Epithelial cell of proximal tubule (primary cell): ENCODE data around the gene DHRS7C. TPM values are rescaled to one million over a fixed set of nuclear protein-coding genes. Genes with fewer than 3 reads are reported as not detected.
A peak's percentile ranks its signal among the peaks of the same experiment; 100 is the strongest.

Source experiments
- DNase-seq: peaks from one replicate; pipeline ENCODE4 v3.0.0-alpha.2; 2011; ENCODE audit warnings: low read depth
- H3K4me3 ChIP-seq: 2 replicates; pipeline ENCODE4 v1.5.1; 2011; ENCODE audit warnings: low read depth, mild to moderate bottlenecking, low read length
- CTCF ChIP-seq: conservative IDR thresholded peaks from 2 replicates; pipeline ENCODE4 v1.5.1; 2012; ENCODE audit warnings: low read depth, mild to moderate bottlenecking, low read length
- total RNA-seq: library from RNA; depleted of rRNA; stranded (reverse); fragments of >200 nt; gene quantifications from 2 replicates; pipeline ENCODE4 v1.2.3, GENCODE V29; 2015

Gene DHRS7C
- total RNA-seq, 1 donor from 2014 or later: not detected

GRCh38 chr17:9780552-9780951, 10.8 kb downstream of the DHRS7C start:
- no peak overlapping the region for H3K4me3 ChIP-seq
- no peak for DNase-seq
- no peak for TF ChIP-seq CTCF

- TF ChIP-seq CTCF: no peak
- DNase-seq: no peak
- no peak overlapping the region for H3K4me3 ChIP-seq
Observed at GRCh38 chr17:9776911-9777310, 14.5 kb downstream of the DHRS7C start.

- H3K4me3 ChIP-seq: no peak overlapping the region
- no peak for TF ChIP-seq CTCF
- no peak for DNase-seq
Observed at GRCh38 chr17:9772658-9773057, 18.7 kb downstream of the DHRS7C start.

- no peak overlapping the region for H3K4me3 ChIP-seq
Observed at GRCh38 chr17:9771465-9771864, 19.9 kb downstream of the DHRS7C start.

GRCh38 chr17:9769036-9769695, 22.2 kb downstream of the DHRS7C start:
- DNase-seq: no peak
- no peak overlapping the region for H3K4me3 ChIP-seq
- no peak for TF ChIP-seq CTCF

More at GRCh38 chr17:9771465-9771864, 19.9 kb downstream of the DHRS7C start:
- DNase-seq: no peak
- no peak for TF ChIP-seq CTCF

GRCh38 chr17:9768381-9768934, 22.9 kb downstream of the DHRS7C start:
- no peak overlapping the region for H3K4me3 ChIP-seq
- no peak for DNase-seq
- peak; percentile 45 for TF ChIP-seq CTCF

GRCh38 chr17:9767432-9767991, 23.9 kb downstream of the DHRS7C start:
- H3K4me3 ChIP-seq: no peak overlapping the region
- DNase-seq: no peak
- no peak for TF ChIP-seq CTCF
